Occipital lobe (tissue), 2 donors: Measurements from ENCODE around the gene SVIL. TPM values are rescaled to one million over a fixed set of nuclear protein-coding genes. Genes with fewer than 3 reads are reported as not detected.
"Not testable (repeated sequence)": the region's sequence is repeated elsewhere in the genome, so short reads cannot be mapped to it uniquely, and the experiment has no call there.

Experiments used
- DNase-seq: peaks from one replicate; lab custom pipeline; 2025; lab: John Stamatoyannopoulos, UW
- total RNA-seq: library from RNA; depleted of rRNA; stranded (reverse); fragments of >200 nt; gene quantifications from one replicate; pipeline ENCODE4 v1.2.3, GENCODE V29; 2014

Gene SVIL
- total RNA-seq, 1 donor from 2014 or later: 14.5 TPM

DNA sequence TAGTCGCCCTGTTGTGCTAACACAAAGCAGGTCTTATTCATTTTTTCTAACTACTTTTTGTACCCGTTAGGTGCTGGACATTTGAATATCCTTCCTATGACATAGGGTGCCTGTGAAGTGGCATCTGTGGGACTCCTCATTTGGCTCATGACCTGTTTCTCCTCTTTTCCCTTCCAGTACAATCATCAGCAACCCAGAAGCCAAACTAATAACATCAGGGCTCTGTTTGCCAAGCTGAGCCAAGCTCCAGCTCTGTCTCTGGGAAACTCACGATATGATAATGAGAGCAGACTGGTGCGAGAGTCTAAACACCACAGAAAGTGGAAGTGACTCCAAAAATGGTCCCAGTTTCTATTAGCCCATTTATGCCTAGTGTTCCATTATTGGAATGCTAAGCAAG, 92.0 kb downstream of the SVIL start:
- no peak for DNase-seq

GRCh38 chr10:29541422-29542210, 93.2 kb downstream of the SVIL start:
- DNase-seq: no peak

- no peak for DNase-seq
Measured at GRCh38 chr10:29540016-29540415, 94.8 kb downstream of the SVIL start.

- DNase-seq: no peak
Measured at GRCh38 chr10:29539412-29539811, 95.4 kb downstream of the SVIL start.

- DNase-seq: no peak
Measured at GRCh38 chr10:29537799-29538198, 97.0 kb downstream of the SVIL start.

GRCh38 chr10:29536691-29537090, 98.1 kb downstream of the SVIL start:
- DNase-seq: not testable (repeated sequence)

DNA sequence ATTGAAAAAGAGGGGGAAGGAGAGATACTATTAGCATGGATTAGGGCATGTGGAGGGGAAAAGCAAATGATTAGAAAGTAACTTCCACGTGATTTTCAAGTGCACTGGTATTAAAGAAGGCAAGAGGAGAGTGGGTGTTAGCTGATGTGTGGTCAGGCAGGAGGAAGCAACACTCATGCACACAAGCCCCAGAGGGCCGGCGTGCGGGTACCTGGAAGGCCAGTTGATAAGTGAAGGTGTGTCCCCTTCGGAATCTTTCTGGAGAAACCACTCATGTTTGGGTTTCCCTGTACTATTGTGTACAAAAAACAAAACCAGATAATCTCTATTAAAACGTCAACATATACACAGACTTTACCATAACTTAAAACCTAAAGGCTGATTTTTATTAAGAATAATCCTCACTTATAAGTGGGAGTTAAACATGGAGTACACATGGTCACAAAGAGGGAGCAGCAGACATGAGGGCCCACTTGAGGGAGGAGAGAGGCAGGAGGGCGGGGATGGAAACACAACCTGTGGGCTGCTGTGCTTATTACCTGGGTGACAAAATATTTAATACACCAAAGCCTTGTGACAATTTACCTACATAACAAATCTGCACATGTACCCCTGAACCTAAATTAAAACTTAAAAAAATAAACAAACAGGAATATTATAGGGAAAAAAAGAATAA, 98.9 kb downstream of the SVIL start:
- no peak for DNase-seq

GRCh38 chr10:29535012-29535777, 99.6 kb downstream of the SVIL start:
- DNase-seq: no peak

GRCh38 chr10:29534590-29534989, 100.2 kb downstream of the SVIL start:
- DNase-seq: no peak

- DNase-seq: no peak
Measured at GRCh38 chr10:29533696-29534285, 101.0 kb downstream of the SVIL start.

DNA sequence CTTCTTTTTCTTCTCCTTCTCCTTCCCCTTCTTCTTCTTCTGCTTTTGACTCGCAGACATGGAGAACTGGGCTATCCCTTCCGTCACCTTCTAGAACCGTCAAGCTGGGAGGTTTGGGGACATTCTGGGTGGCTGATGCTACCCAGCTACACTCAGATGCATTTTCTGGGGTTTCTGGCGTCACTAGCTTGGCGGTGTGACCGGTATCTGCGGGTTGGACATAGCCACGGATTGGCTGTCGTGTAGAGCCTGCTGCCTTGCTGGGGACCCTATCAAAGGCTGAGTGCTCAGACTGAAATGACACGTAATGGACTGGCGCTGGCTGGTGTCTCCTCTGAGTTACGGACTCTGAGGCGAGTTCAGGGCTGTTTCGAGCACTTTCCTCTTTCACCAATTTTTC, 101.7 kb downstream of the SVIL start:
- no peak for DNase-seq

- DNase-seq: no peak
Measured at GRCh38 chr10:29532256-29532878, 102.4 kb downstream of the SVIL start.

GRCh38 chr10:29530112-29530976, 104.4 kb downstream of the SVIL start:
- no peak for DNase-seq

DNA sequence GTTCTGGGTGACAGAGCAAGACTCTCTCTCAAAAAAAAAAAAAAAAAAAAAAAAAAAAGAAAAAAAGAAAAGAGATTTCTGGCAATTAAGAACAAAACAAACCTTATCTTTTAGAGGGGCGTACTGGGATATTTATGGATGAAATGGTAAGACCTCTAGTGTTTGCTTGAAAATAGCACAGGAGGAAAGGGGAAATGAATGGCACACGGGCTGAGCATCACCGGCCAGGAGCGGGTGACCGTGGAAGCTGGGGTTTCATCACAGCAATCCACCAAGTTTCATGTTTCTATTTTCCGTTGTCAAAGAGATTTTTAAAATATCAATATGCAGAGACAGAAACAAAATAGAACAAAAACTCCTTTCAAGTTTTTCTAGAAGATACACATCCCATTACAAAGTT, 105.6 kb downstream of the SVIL start:
- DNase-seq: no peak

DNA sequence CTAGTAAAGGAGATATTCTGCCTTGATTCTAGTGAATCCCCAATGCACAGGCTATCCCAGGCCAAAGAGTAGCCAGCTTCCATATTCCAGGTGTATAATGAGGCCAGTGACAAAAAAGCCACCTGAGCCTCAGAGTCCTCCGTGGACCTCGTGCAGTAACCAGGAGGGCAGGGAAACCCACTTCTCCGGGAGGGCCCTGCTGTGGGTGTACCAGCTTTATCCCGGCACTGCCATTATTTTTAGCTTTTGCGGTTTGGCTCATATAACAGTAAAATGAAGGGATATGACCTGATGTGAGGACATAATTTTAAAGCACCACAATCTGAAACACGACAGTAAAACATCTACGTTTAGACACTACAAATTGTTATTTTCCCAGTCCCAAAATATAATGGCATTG, 109.0 kb downstream of the SVIL start:
- DNase-seq: no peak

- no peak for DNase-seq
Measured at GRCh38 chr10:29524720-29525119, 110.1 kb downstream of the SVIL start.

DNA sequence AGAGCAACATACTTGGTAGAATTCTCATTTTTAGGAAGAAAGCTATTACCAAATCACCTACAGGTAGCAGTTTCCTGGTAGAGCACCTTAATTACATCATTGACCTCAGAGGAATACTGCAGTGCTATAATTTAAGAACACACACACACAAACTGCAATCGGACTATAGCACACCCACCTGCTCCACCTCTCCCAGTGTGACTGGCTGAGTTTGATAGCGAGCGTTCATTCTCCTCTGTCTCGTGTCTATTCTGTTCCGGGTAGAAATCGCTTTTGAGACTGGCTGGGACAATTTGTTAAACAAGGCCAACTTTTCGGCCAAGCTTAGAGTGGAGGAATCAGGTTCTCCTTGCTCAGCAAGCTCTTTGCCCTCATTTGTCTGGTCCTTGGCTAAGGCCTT, 110.5 kb downstream of the SVIL start:
- no peak for DNase-seq

GRCh38 chr10:29522918-29523317, 111.9 kb downstream of the SVIL start:
- DNase-seq: no peak

DNA sequence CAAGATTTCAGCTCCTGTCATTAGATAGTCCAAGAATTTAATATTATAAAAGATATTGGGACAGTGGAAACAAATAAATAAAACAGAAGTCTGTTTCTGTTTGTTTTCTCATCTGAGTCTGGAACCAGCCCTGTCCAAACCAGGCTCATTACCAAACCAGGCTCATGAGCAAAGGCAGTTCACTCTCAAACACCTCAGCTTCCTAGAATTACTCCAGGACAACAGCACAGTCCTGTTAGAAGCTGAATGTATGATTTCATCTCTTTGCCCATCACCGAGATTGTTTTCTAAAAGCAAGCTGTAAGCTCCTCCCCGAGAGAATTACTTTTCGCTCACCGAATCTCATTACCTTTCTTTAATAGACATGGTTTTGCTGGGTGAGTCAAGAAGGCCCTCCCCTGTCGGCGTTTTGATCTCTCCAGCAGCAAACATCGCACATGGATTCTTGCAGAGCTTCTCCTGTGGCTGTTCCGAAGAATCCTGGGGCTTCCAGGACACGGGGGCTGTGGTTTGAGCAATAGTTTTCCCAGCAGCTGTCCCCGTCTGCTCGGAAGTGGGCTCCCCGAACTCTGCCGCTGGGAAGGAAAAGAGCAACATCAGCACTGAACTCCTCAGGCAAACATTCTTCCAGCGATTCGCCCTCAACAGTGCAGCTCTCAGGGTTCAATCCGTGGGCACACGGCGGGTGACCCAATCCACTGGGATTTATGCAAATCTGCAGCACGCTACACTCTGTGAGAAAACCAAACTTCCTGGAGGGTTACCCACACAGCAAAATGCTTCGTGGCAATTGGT, 112.5 kb downstream of the SVIL start:
- no peak for DNase-seq

- no peak for DNase-seq
Measured at GRCh38 chr10:29519659-29520058, 115.1 kb downstream of the SVIL start.
